GM19043 (cell line): ENCODE measurements around the gene KCNJ5.
A peak's percentile ranks its signal among the peaks of the same experiment; 100 is the strongest.

Experiments used
- ATAC-seq: cut with Tn5 transposase; IDR thresholded peaks from one replicate; pipeline ENCODE4 v1.9.1; 2021; ENCODE audit warnings: low read depth; ENCODE audit not compliant: unreplicated experiment

KCNJ5 gene

DNA sequence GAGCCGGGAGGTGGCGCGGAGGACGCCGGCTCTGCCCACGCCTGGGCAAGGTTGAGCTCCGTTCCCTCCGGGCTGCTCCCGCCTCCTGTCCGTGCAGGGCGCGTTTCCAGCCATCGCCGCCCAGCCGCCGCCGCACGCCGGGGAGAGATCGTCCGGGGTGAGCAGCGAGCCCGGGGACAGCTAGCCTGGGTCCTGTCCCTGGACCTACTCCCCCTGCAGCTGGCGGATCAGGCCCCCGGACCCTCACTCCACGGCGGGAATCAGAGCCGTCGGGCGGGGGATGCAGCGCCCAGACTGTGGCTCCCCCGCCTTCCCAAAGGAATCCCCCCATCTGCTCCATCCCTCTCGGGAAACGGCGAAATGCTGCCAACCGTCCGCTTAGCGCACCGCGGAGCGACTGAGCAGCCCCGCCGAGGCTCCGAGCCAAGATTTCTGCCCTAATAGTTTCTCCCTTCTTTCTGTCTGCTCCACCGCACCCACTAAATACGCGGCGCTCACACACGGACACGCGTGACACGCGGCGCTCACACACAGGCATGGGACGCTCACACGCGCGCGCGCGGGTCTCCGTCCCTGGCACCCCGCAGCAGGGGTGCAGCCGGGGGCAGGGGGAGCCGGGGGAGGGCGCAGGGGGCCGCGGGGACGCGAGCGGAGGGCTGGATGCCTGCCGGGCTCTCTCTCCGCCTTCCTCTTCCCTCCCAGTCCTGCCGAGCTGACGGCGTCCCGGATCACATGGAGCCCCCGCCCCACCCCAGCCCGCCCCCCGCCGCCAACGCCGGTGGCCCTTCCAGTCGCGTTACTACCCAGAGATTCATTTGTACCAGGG lies at the start of gene KCNJ5:
Gene KCNJ5, plus strand, starts transcription at position 814 of the 826 bp plus-strand sequence. CDS start 19,918 bp downstream, outside the sequence.
- no peak for ATAC-seq

DNA sequence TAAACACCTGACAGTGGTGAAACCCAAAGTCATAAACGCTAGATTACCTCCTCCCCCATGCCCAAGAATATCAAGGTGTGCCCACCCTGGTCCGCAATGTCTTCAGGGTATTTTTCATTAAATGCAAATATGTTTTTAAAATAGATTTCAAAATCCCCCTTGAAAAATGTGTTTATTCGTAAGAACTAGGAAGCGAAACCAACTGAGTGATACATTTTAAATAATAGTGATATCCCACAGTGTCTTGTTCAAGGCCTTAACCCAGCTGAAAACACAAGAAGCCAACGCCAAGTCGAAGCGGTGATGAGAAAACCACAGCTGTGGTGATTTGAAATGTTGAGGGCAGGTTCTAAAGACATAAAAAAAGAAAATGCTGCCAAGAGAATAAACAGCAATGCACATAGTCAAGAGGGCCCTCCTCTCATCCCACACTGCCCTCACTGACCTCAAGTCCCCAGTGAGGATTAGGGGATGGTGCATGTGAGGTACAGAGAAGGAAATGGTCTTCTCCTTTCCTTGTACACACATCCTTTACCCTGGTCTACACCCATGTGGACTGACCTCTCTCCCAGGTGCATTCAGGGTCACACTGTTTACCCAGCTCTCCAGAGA lies 49.6 kb upstream of the KCNJ5 start:
- no peak for ATAC-seq

DNA sequence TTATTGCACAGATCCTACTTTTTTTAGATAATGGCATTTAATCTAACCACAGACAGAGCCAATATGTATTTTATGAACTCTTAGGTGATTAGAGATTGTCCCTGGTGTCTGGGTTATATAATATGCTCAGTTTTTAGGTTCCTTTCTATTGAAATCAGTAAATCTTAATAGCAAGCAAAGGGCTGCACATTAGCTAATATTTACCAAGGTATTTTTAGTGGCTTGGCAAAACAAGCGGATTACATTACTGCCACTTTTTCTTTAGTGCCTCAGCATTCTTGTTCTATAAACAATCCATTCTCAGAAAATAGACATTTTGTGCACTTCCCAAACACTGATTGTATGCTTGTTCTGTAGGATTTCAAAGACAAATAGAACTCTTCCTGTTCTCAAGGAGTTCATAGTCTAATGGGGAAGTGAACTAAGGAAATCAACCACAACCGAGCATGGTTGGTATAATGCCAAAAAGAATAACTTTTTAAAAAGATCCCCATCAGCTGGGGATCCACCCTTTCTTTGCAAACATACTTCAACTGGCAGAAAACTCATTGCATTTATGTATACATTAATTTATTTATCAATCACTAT lies 47.9 kb upstream of the KCNJ5 start:
- no peak for ATAC-seq

DNA sequence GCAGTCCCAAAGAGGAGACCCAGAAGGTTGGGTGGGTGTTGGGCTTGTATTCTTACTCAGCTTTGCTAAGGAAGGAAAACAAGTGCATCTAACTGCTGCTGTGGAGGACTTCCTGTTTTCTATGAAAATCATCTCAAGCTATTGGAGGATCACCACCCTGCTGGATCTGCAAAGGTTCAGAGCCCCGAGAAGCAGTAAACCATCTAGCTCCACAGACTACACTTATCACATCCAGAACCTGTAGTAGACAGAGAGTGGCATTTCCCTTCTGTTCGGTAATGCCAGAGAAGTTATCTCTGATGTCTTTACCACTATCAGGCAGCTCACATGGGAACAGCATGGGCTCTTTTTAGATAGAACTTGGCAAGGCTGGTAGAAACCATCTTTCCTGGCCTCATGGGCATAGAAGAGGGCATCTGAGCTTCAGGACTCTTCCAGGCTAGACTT lies 45.8 kb upstream of the KCNJ5 start:
- no peak for ATAC-seq

DNA sequence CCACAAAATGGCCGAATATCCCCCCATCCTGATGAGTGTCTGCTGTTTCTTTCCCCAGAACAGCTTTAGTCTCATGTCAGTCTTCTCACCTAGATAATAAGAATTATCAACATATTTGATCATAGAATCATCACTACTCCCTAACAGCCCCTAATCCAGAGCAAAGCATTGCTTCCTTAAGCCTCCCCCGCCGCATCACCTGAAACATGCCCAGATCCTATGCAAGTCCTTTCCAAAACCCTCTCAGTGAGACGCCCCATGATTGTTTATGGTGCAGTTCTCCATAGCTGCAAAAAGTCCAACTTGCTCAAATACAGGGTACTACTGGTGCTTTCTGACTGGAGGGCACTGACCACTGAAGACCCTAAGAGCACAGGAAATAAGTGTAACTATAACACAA lies 44.2 kb upstream of the KCNJ5 start:
- ATAC-seq, result no peak

DNA sequence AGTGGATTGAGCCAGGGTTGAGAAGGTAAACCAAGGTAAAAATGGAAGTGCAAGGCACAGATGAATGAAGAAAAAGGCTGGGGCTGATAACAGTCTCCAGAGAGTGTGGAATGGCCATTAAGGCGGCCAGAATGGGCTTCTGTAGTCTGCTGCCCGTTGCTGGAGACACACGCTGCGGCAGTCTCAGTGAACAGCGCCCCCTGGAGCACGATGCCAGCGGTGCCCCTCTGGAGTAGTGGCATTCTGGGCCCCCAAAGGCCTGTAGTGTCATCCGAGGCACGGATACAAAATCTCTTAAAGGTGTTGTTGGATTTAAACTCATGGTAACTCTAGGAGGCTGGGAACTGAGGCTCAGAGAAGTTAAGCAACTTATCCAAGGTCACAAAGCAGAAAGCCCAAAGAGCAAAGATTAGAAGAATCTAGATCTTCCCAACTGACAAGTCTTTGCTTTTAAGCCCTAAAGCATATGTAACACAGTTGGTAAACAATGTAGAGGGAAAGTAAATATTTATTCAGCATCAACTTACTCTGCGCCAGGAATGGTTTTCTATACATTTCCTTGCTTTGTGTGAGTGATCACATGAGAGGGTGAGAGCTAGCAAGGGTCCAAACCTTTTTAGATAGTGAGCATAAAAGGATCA lies 42.2 kb upstream of the KCNJ5 start:
- peak; percentile 94 for ATAC-seq

DNA sequence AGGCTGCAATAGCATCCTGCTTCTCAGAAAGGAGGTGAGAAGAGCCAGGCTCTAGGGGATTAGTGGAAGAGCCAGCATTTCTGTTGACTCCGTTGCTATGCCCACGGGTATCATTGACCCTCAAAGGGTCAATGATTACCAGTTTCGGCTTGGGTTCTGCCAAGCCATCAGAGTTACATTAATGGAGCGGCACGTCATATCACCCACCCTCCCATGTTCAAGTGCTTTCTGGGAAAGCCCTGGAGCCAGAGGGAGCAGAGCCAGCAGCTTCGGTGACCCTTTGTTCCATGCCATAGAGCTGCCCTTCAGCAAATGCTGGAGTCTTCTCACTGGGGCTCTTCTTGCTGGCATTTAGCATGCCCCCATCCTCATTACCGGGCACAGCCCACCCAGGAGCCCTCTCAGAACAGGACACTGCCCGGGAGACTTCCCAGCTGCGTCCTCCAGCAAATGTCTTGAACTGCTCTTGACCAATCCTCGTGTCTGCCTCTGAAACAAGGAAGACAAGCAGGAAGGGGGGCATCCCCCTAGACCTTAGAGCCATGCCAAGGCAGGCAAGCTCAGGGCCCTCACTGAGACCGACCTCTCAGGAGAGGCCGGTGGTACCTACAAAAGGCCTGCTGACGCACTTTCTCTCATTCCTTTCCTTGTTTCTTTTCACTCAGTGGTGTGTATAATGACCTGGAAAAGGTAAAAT lies 38.7 kb upstream of the KCNJ5 start:
- ATAC-seq, result no peak

DNA sequence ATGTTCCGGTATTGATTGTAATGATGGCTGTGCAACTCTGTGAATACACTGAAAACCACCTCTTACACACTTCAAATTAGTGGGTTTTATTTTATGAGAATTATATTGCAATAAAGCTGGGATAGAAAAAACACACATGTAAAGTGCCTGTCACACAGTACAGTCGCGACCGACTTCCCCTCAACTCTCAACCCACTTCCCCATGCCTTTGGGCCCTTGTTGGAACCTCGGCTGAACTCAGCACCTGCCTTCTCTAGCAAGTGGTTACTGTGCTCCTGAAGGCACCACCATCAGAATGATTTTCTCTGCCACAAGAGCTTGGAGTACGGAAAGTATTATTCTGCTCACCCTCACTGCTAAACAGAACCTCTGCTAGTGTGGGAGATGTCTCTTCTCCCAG lies 37.6 kb upstream of the KCNJ5 start:
- no peak for ATAC-seq

DNA sequence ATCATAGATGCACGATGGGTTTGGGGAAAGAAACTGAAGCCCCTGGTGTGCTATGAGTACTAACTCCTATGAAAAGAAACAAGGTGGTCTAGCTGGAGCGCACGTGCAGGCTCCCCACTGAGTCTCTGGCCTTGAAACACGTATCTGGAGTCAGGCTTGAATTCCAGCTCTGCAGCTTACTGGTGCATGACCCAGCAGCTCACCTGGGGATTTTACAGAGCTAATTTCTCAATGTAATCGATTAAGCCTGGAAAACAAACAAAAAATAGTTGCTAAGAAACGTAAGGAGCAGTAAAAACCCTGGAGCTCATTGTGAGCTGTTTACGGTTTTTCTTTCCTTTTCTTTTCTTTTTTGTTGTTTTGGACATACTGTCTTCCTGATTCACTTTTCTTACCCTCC lies 36.3 kb upstream of the KCNJ5 start:
- ATAC-seq, result no peak

DNA sequence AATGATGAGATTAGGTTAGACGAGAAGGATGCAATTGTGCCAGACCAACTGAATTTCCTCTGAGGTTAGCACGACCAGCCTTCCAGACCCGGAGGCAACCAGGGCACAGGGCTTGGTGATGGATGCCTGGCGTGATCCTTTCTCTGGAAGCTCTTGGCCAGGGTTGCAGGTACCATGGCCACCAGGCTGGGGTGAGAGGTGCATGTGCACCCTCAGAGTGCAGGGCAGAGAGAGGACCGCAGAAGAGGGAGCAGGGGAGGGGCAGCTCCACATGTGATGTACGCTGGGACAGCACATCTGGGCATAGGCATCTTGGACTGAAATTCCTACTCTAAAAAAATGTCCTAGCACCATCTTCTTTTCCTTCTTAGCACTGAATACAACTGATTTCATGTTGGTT lies 34.9 kb upstream of the KCNJ5 start:
- no peak for ATAC-seq

DNA sequence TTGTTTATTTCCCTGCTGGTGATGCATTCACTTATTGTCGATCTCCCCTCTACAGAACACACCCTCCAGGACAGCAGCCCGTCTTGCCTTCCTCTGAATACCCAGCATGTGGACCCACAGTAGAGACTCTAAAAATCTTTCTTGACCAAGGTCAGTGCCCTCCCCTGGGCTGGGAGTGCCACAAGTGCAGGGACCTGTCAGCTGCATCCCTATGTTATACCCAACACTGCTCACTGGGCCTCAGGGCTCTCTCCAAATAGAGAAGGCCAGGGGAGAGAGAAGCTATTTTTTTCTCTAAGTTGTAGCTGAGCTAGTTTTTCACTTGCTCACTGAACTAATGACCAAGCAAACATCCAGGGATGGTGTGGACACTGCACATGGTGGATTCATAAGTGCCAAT lies 33.8 kb upstream of the KCNJ5 start:
- no peak for ATAC-seq

DNA sequence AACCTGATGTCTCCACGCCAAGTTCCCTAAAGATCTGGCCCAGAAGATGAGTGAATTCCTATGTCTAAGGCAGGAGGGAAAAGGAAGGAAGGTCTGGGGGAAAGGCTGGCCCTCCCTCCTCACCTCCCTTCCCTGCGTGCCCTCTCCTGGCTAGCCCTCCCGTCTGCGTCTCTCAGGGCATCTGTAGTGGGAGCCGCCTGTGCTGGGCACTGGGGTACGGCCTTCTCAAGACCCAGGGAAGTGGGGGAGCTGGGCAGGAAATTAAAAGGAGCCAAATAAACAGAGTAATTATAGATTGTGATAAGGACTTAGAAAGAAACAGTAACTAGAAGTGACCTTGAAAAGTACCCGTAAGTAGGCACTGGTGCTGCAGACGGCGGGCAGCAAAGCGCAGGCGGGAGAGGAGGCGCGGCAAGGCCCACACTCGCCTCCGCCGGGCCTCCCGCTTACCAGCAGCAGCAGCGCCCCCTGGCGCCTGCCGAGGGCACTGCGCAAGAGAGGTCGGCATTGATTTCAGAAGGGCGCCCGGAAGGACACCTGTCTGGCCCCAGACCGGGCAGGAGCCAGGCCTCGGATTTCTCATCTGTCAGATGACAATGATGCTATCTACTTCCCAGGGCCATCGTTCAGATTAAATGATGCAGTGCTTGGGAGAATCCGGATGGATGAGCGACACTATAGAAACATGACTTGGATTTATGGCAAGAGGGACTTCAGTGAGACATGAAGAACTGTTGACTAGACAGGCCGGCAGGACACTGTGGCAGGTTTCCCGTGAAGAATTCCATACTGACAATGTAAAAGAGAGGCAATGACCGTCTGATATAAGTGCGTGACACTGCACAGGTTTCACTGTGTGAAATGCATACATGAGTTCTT lies 31.4 kb upstream of the KCNJ5 start:
- peak; percentile 97 for ATAC-seq

DNA sequence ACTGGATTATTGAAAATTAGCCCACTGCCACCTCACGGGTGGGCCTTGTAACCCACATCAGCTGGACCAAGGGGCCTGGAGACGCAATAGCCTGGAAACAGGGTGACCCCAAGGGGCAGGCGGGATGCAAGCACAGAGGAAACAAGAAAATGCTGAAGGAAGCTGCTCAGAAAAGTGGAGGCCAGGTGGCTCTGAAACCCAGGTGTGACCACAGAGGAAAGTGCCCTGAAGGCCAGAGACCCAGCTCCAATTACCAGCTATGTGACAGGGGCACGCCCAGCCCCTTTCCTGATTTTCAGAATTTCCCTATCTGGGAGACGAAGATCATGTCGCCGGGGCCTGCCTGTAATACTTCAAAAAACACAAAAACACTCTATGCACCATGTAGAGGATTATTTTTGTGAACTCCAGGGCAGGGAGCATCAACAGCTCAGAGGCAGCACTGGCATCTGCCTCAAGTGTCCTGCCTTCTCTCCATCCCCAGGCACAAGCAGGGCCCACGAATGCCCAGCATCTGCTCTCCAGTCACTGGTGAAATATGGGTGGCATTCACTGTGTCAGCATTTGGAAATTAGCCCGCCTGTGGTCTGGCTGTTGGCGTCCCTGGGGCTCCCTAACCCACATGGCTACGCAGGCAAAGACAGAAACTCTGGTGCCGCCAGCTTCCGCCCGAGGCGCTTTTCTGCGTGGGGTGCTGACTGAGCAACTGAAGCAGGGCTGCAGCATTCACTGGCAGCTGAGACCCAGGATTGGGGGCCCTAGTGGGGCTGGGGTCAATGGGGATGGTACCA lies 30.4 kb upstream of the KCNJ5 start:
- no peak for ATAC-seq

DNA sequence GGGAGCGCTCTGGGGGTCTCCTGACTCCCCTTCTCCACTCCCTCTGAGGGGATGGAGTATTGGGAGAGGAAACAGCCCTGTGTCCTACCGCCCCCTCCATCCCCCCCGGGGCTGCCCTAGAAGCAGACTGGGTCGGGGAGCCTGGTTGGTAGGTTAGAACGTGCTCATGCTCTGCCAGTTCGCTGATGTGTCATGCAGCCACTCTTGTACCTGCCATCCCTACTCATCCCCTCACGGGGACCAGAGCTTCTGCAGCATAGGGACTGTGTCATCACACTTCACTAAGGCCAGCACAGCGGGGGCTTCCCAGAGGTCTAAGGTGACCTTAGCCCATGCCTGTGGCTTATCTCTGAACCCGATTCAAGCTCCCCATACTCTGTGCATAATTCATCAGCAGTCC lies 28.8 kb upstream of the KCNJ5 start:
- no peak for ATAC-seq

DNA sequence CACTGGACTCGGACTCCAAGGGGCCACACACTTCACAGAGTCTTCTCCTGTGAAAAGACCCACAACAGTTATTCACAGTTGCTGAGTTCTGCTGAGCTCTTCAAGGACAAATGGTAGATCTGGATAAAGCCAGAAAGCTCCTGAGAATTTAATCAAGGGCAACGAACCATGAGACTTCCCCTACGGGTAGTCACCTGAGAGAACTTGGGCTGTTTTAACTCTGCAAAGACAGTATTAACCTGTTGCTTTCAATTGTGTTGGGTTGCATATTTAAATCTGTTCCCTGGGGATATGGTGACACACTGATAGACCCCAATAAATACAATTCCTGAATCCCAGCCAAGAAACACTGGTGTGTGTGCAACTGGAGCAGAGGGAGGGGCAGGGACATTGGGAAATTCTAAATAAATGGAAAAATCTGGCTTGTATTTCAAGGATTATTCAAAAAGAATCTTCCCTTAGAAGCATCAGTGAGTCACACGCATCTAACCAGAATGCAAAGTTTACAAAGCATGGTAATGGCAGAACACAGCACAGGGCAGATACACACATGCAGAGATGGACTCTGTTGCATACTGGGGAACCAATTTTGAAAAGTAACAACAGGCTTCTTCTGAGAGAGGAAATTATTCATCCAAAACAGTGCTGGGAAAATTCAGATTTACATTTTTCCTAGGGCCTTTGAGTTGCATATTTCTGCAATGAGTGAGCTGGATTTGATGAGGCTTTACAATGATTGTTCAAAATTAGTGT lies 28.1 kb upstream of the KCNJ5 start:
- no peak for ATAC-seq

DNA sequence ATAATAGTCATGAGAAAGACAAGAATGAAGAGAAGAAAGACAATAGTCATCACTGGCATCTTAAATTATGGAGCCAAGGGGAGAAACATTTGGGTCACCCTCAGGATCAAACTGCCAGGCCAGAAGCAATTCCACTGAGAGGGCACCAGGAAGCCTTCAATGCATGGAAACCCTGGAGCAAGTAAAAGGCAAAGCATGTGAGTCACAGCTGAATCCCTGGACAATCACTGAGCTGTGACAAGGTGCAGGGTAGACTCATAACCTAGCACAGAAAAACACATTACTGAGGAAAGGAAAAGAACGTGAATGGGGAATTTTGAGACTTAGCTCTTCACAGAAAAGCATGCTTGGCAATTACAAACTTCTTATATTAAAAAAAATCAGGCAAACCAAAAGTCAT lies 25.7 kb upstream of the KCNJ5 start:
- no peak for ATAC-seq

DNA sequence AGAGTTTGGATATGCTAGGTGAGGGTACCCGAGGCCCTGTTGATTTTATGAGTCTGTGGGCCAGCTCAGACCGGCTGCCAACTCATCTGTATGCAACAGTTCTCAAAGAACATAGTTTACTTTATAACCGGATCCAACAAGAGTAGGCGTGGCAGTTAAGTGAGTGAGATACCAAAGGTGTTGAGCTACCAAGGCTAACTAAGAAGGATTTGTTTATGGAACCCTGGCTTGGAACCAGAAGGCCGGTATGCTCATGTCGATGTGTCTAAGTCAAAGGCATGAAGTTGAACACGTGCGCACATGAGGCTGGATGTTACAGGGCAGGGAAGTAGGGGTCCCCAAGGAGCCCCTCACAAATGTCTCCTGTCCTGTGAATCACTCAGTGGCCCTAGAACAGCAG lies 23.9 kb upstream of the KCNJ5 start, which contains the start of gene KCNJ1:
Gene KCNJ1, minus strand, starts transcription at position 20 of the 400 bp plus-strand sequence. CDS start 27,053 bp downstream, outside the sequence.
- ATAC-seq, result no peak
